Measurements from ENCODE around the gene MTA2.
"Not testable (repeated sequence)": the region's sequence is repeated elsewhere in the genome, so short reads cannot be mapped to it uniquely, and the experiment has no call there.

The MTA2 gene

GRCh38 chr11:62621027-62621566 lies 19.4 kb upstream of the MTA2 start:
- H3K23ac ChIP-seq (ENCODE audit: low read depth, low read length, poor library complexity): peak overlapping the region; percentile 66
- peak overlapping the region; percentile 88 for H2AFZ ChIP-seq (ENCODE audit: low read length)
- H3K18ac ChIP-seq (ENCODE audit: low read length): peak overlapping the region; percentile 87
- no peaks in the 10 kb centered on the region for H3K27me3 ChIP-seq (ENCODE audit: control insufficient read depth in 3 of 3, insufficient read depth in 3 of 3, low read depth in 1 of 3, low read length in 3 of 3)
- H2BK12ac ChIP-seq (ENCODE audit: low read length): no peak overlapping the region
- peak overlapping the region; percentile 64 to 81 for H3K4me3 ChIP-seq (ENCODE audit: low read length in 2 of 2)
- peaks cover 2% of the 10 kb centered on the region for H3K79me1 ChIP-seq (ENCODE audit: low read depth, low read length)
- H3K4me1 ChIP-seq (ENCODE audit: control insufficient read depth in 2 of 2, insufficient read depth in 1 of 2, low read depth in 1 of 2, low read length in 2 of 2): peaks cover 3% of the 10 kb centered on the region in 2 donors
- no peak overlapping the region for H3K14ac ChIP-seq (ENCODE audit: low read length)
- H2AK5ac ChIP-seq (ENCODE audit: low read depth, low read length): no peak overlapping the region
- H2BK120ac ChIP-seq (ENCODE audit: low read depth, low read length): peak overlapping the region; percentile 47
- no peak overlapping the region for H4K91ac ChIP-seq (ENCODE audit: low read depth, low read length, poor library complexity)
- peak overlapping the region; percentile 94 for H3K9ac ChIP-seq (ENCODE audit: low read depth, low read length, poor library complexity)
- no CpG with 5 or more reads among the region's 8 CpGs for WGBS, 2 donors (ENCODE audit: extremely low coverage in 2 of 2, insufficient read length in 2 of 2, insufficient replicate concordance in 1 of 2)
- peak overlapping the region; percentile 91 for H2BK5ac ChIP-seq (ENCODE audit: low read length)
- no peak overlapping the region for H4K8ac ChIP-seq (ENCODE audit: low read depth, low read length)
- no peak overlapping the region for H2BK15ac ChIP-seq (ENCODE audit: low read length)
- no peaks in the 10 kb centered on the region for H3K9me3 ChIP-seq (replicated peaks in 1 of 2; ENCODE audit: control insufficient read depth in 2 of 2, insufficient read depth in 1 of 2, low read depth in 1 of 2, low read length in 2 of 2)
- peak overlapping the region; percentile 66 for H3K27ac ChIP-seq (replicated peaks; ENCODE audit: low read length)
- peaks cover 20 to 51% of the 10 kb centered on the region in 2 donors for H3K36me3 ChIP-seq (replicated peaks in 1 of 2; ENCODE audit: control insufficient read depth in 2 of 2, insufficient read depth in 2 of 2, low read length in 2 of 2)
- peak overlapping the region; percentile 67 for H3K4me2 ChIP-seq (ENCODE audit: insufficient read depth, low read length, poor library complexity, severe bottlenecking)
- DNase-seq (ENCODE audit: low spot score): no peak
- no peak overlapping the region for H3K4ac ChIP-seq (ENCODE audit: low read length)

GRCh38 chr11:62616957-62617356 lies 15.3 kb upstream of the MTA2 start:
- H2BK120ac ChIP-seq (ENCODE audit: low read depth, low read length); H3K79me1 ChIP-seq (ENCODE audit: low read depth, low read length); DNase-seq (ENCODE audit: low spot score); H2AFZ ChIP-seq (ENCODE audit: low read length); H2BK12ac ChIP-seq (ENCODE audit: low read length); H4K91ac ChIP-seq (ENCODE audit: low read depth, low read length, poor library complexity); H3K23ac ChIP-seq (ENCODE audit: low read depth, low read length, poor library complexity); H4K8ac ChIP-seq (ENCODE audit: low read depth, low read length); H3K4me1 ChIP-seq (ENCODE audit: control insufficient read depth in 2 of 2, insufficient read depth in 1 of 2, low read depth in 1 of 2, low read length in 2 of 2); H3K9ac ChIP-seq (ENCODE audit: low read depth, low read length, poor library complexity); H3K18ac ChIP-seq (ENCODE audit: low read length); H2AK5ac ChIP-seq (ENCODE audit: low read depth, low read length); H3K4ac ChIP-seq (ENCODE audit: low read length); H2BK15ac ChIP-seq (ENCODE audit: low read length); H3K27me3 ChIP-seq (ENCODE audit: control insufficient read depth in 3 of 3, insufficient read depth in 3 of 3, low read depth in 1 of 3, low read length in 3 of 3); H3K9me3 ChIP-seq (replicated peaks in 1 of 2; ENCODE audit: control insufficient read depth in 2 of 2, insufficient read depth in 1 of 2, low read depth in 1 of 2, low read length in 2 of 2); H3K27ac ChIP-seq (replicated peaks; ENCODE audit: low read length); H3K4me3 ChIP-seq (ENCODE audit: low read length in 2 of 2); H3K14ac ChIP-seq (ENCODE audit: low read length); H3K4me2 ChIP-seq (ENCODE audit: insufficient read depth, low read length, poor library complexity, severe bottlenecking): not testable (repeated sequence)
- H2BK5ac ChIP-seq (ENCODE audit: low read length): peak overlapping the region; percentile 53
- no CpG with 5 or more reads among the region's 14 CpGs for WGBS, 2 donors (ENCODE audit: extremely low coverage in 2 of 2, insufficient read length in 2 of 2, insufficient replicate concordance in 1 of 2)
- H3K36me3 ChIP-seq (replicated peaks in 1 of 2; ENCODE audit: control insufficient read depth in 2 of 2, insufficient read depth in 2 of 2, low read length in 2 of 2): peaks cover 8 to 39% of the 10 kb centered on the region in 2 donors

- Histone ChIP-seq H3K9ac (ENCODE audit: low read depth, low read length, poor library complexity) (peak overlapping the region; percentile 30), H4K91ac (ENCODE audit: low read depth, low read length, poor library complexity) (no peak overlapping the region), H2AK5ac (ENCODE audit: low read depth, low read length) (no peak overlapping the region), H3K18ac (ENCODE audit: low read length) (no peak overlapping the region), H3K4me2 (ENCODE audit: insufficient read depth, low read length, poor library complexity, severe bottlenecking) (no peak overlapping the region), H2BK5ac (ENCODE audit: low read length) (no peak overlapping the region), H3K23ac (ENCODE audit: low read depth, low read length, poor library complexity) (no peak overlapping the region), H3K27ac (replicated peaks; ENCODE audit: low read length) (no peak overlapping the region), H3K14ac (ENCODE audit: low read length) (no peak overlapping the region), H2BK15ac (ENCODE audit: low read length) (no peak overlapping the region), H2AFZ (ENCODE audit: low read length) (no peak overlapping the region), H3K4ac (ENCODE audit: low read length) (no peak overlapping the region), H3K27me3 (ENCODE audit: control insufficient read depth in 3 of 3, insufficient read depth in 3 of 3, low read depth in 1 of 3, low read length in 3 of 3) (no peaks in the 10 kb centered on the region), H3K79me1 (ENCODE audit: low read depth, low read length) (peaks cover 3% of the 10 kb centered on the region), H2BK12ac (ENCODE audit: low read length) (no peak overlapping the region), H3K4me1 (ENCODE audit: control insufficient read depth in 2 of 2, insufficient read depth in 1 of 2, low read depth in 1 of 2, low read length in 2 of 2) (peaks cover 8 to 15% of the 10 kb centered on the region in 2 donors), H3K9me3 (replicated peaks in 1 of 2; ENCODE audit: control insufficient read depth in 2 of 2, insufficient read depth in 1 of 2, low read depth in 1 of 2, low read length in 2 of 2) (no peaks in the 10 kb centered on the region), H3K4me3 (ENCODE audit: low read length in 2 of 2) (no peak overlapping the region), H2BK120ac (ENCODE audit: low read depth, low read length) (no peak overlapping the region), H3K36me3 (replicated peaks in 1 of 2; ENCODE audit: control insufficient read depth in 2 of 2, insufficient read depth in 2 of 2, low read length in 2 of 2) (peaks cover 8 to 37% of the 10 kb centered on the region in 2 donors), H4K8ac (ENCODE audit: low read depth, low read length) (no peak overlapping the region)
- no peak for DNase-seq (ENCODE audit: low spot score)
- WGBS, 2 donors (ENCODE audit: extremely low coverage in 2 of 2, insufficient read length in 2 of 2, insufficient replicate concordance in 1 of 2): no CpG with 5 or more reads among the region's 7 CpGs
Observed at GRCh38 chr11:62615521-62615920, 13.9 kb upstream of the MTA2 start.

- Histone ChIP-seq H3K4me3 (ENCODE audit: low read length in 2 of 2) (no peak overlapping the region), H2AK5ac (ENCODE audit: low read depth, low read length) (no peak overlapping the region), H3K36me3 (replicated peaks in 1 of 2; ENCODE audit: control insufficient read depth in 2 of 2, insufficient read depth in 2 of 2, low read length in 2 of 2) (peaks cover 8 to 33% of the 10 kb centered on the region in 2 donors), H2BK12ac (ENCODE audit: low read length) (no peak overlapping the region), H3K4me1 (ENCODE audit: control insufficient read depth in 2 of 2, insufficient read depth in 1 of 2, low read depth in 1 of 2, low read length in 2 of 2) (peaks cover 8 to 15% of the 10 kb centered on the region in 2 donors), H3K23ac (ENCODE audit: low read depth, low read length, poor library complexity) (no peak overlapping the region), H3K18ac (ENCODE audit: low read length) (no peak overlapping the region), H3K79me1 (ENCODE audit: low read depth, low read length) (peaks cover 3% of the 10 kb centered on the region), H4K8ac (ENCODE audit: low read depth, low read length) (no peak overlapping the region), H2BK120ac (ENCODE audit: low read depth, low read length) (no peak overlapping the region), H2AFZ (ENCODE audit: low read length) (no peak overlapping the region), H3K14ac (ENCODE audit: low read length) (no peak overlapping the region), H2BK15ac (ENCODE audit: low read length) (no peak overlapping the region), H2BK5ac (ENCODE audit: low read length) (no peak overlapping the region), H3K4me2 (ENCODE audit: insufficient read depth, low read length, poor library complexity, severe bottlenecking) (no peak overlapping the region), H3K4ac (ENCODE audit: low read length) (no peak overlapping the region), H4K91ac (ENCODE audit: low read depth, low read length, poor library complexity) (no peak overlapping the region), H3K27ac (replicated peaks; ENCODE audit: low read length) (no peak overlapping the region), H3K27me3 (ENCODE audit: control insufficient read depth in 3 of 3, insufficient read depth in 3 of 3, low read depth in 1 of 3, low read length in 3 of 3) (no peaks in the 10 kb centered on the region), H3K9ac (ENCODE audit: low read depth, low read length, poor library complexity) (no peak overlapping the region), H3K9me3 (replicated peaks in 1 of 2; ENCODE audit: control insufficient read depth in 2 of 2, insufficient read depth in 1 of 2, low read depth in 1 of 2, low read length in 2 of 2) (peaks cover 0 to 2% of the 10 kb centered on the region in 2 donors)
- WGBS, 2 donors (ENCODE audit: extremely low coverage in 2 of 2, insufficient read length in 2 of 2, insufficient replicate concordance in 1 of 2): no CpG with 5 or more reads among the region's 8 CpGs
- DNase-seq (ENCODE audit: low spot score): no peak
Observed at GRCh38 chr11:62614275-62614674, 12.6 kb upstream of the MTA2 start.
